ENCODE data around the gene RNF220.

RNF220 gene

DNA sequence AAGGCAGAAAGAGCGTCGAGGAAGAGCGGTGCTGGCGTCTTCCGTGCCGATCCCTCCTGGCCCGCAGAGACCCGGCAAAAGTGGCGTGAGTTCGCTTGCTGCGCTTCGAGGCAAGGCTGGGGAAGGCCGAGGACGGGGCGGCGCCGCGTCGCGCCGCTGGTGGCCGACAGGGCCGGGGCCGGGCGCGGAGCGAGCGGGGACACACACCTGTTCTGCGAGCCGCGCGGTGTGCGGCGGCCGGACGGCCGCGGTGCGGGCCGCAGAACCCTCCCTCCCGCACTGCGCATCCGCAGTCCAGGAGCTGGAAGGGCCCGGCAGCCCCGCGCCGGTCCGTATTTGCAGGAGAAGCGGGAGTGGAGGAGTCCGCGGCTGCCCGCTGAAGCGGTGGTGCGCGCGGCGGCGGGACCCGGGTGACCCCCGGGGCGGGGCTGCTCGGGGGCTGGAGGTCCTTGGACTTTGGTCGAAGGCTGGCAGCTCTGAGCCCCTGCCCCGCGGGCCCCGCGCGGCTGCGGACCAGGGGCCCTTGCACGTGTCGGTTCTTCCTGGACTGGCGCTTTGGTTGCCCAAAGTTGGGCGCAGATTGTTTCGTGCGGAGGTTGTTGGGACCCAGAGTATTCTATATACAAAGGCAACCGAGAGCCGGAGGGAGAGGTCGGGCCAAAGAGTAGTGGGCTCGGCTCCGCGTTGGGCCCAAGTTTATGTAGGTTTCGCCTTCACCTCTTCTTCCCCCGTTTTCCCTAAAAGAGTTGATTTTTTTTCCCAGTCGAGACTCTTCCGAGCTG lies 2.6 kb downstream of the RNF220 start:
- no peak for DNase-seq

DNA sequence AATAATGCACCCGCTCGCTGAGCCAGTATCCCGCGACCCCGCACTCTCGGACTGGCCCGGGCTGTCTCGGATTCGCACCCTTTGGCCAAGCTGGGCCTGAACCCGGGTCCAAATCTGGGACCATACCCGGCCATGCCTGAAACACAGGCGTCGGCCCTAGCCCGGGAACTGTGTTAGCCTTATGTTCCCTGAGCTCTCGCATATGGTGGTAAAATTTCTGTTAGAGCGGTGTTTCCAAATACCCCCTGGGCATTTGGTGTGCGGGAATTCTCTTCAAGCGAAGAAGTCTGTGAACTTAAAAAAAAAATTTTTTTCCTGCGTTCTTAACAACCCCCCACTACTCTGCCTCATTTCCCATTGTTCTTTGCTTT lies 3.1 kb downstream of the RNF220 start:
- DNase-seq, result no peak

DNA sequence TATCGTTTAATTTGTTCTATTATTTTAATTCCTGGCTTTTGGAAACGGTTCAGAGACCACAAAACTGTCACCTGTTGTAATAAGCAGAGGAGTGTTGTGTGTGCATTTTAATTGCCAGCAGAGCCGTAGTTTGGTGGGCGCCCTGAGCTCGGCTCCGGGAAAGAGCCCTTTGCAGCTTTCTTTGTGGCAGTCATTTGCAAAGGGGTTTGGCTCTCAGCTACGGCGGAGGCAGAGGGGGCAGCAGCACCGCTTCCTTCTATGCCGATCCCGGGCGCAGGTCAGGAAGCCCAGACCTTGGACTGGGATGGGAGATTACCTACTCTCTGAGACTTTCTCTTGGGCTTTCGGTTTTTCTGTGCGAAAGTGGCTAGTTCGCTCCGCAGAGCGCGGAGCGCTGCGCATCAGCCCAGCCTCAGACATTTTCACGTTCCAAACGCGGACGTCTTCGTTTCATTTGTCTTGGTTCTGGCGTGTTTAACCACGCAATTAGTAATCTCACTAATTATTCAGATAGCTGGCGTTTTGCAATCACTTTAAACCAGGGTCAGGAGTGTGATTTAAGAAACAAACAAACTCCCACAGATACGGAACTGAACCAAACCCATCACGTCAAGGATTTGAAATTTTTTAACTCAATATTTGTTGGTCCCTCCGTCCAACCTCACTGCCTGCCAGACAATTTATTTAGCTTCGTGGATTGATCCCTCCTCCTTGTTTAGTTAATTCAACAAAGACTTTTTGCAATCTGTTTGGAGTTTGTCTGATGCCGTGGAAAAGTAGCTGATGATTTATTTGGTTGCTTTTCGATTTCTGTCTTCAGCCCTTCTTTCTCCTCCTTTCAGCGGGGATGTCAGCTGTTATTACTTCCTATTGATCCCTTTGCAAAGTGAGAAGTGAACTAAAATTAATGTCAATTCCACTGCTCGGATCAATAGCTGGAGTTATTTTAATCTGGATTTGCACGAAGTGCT lies 3.9 kb downstream of the RNF220 start:
- peak; percentile 34 for DNase-seq

DNA sequence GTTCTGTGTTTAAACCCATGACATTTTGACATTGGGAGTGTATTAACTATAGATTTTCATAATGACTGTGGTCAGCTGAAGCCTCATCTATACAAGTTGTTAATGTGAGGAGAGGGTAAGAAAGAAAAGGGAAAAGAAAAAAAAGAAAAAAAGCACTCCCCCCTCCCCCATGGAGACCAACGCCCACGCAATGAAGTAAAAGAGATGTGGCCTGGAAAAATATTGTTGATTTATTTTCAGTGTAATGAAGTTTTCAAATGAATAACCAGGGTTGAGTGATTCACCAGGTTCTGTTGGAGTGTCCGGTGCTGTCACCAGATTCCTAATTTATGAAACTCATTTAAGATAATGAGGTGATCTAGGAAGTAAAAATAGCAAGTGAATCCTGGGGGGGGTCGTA lies 4.7 kb downstream of the RNF220 start:
- DNase-seq, result no peak

DNA sequence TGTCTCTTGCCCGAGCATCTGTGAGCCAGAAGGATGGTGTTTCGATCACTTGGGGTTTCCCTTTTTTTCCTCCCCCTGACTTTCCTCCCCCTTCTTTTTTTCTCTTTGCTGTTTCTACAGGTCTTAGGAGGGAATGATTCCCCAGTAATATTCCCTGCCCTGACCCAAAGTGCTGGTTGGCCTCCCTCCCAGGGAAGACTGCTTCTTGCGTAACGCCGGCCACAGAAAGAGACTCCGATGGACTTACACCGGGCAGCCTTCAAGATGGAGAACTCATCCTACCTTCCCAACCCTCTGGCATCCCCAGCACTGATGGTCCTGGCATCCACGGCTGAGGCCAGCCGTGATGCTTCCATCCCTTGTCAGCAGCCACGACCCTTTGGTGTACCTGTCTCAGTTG lies 6.8 kb downstream of the RNF220 start:
- no peak for DNase-seq

DNA sequence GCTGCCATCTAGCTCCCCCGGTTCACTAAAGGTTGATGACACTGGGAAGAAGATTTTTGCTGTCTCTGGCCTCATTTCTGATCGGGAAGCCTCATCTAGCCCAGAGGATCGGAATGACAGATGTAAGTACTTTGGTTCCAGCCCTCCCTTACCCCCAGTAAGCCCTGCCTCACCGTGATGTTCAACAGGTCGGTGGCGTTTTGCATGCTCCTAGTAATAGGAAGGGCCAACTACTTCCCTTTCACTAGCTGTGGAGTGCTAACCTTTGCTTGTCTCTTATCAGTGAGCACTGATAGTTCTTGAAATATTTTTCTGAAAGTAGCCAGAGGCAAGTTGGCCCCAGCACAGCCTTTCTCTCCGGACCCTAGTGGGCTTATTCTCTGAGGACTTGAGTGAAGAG lies 7.5 kb downstream of the RNF220 start:
- no peak for DNase-seq

DNA sequence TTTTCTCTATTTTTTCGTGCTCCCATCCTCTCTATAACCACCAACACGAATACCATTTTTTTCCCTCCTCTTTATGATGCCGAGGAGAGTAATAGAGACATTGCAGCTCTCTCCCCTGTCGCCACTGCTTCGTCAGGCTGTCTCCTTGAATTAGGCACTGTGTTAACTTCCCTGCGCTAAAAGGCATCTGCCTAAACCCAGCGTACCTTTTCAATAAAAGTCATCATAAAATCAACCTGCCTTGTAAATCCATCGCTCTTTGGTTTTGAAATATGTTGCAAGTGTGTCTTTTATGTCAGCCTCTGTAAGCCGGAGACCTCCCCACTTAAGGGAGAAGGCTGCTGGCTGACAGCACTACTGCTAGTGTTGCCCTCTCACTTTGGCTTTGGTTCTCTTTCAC lies 8.7 kb downstream of the RNF220 start:
- no peak for DNase-seq

DNA sequence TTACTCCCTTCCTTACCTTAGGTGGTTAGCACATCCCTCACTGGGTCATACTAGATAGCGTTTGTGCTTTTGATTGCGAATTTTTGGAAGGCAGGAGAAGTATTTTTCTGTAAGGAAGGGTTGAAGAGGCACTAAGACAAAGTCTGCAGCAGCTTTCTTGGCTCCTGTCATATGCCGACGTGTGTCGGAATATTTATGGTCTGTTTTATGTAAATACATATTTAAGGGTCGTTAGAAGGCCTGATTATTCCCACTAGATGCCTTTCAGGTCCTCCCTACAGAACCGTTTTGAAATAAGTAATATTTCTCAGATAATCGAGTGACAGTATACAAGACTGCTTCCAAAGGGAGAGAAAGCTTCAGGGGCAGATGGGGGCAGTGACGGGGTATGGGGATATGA lies 10.0 kb downstream of the RNF220 start:
- no peak for DNase-seq

DNA sequence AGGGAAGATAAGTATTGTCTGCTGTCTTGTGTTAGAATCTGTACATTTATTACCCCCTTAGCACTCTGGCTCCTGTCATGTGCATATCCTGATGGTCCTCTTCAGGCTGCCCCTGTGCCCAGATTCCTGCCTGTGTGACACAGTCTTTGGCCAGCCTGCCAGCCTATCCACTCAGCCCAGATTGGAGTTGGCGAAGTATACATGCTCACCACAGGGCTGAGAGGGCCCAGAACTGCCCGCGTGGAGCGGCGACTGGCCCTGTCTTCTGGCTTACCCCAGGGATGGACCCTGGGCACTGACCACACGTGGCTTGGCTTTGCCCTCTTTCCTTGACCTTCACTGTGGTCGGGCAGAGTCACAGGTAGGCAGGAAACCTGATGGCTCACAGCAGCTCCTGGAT lies 11.4 kb downstream of the RNF220 start:
- no peak for DNase-seq

DNA sequence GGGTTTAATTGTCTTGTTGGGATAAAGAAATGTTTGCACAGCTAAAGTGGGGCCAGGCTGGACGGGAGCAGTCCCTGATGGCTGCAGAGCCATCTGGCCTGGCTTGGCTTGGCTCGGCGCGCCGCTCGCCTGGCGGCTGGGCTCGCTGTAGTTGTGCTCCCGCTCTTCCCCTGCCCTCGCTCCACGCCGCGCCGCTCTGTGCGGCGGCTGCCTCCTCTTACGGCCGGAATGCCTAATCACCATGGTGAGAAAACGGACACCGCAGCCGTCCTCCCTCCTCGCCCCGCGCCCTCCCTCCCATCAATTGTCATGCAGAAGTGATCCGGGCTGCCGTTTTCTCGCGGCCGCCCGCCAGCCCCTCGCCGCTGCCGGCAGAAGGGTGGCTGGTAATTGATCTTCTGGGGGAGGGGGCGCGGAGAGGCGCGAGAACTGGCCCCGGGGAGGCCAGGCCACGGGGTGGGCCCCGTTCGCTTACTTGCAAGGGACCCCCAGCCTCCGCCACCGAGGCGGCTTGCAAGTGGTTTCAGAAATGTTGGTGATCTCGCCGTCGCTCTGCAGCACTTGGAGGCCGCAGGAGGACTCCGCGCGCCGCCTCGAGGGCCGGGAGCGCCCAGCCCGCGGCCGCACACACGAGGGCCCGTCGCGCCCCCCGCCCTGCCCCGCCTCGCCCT lies 12.4 kb downstream of the RNF220 start:
- DNase-seq, result peak; percentile 66

DNA sequence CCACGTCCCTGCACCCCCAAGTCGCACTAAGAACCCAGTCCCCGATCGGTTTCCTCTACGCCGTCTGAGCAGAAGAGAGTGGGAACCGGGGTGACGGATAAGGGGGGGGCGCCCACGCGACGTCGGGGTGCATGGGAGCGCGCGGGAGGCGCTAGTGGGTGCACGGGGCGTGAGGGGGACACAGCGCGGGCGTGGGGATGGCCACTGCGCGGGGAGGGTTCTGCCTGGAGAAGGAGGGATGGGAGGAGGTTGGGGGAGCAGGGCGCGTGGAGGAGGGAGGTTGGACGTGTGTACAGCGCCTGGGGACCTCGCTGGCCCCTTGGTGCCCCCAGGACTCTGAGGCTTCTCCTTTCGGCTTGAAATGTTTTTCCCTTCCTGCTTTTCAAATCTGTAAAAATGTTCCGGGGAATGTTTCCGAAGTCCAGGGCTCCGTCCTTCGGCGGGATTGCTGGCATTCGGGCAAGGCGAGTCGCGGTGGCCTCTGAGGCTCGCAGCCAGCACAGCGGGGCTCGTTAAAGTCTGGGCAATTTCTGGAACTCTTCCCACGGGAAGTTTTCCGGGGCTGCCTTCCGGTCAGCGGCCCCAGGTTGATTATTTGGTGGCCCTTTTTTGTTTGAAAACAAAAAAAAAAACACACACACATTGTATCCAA lies 13.1 kb downstream of the RNF220 start:
- DNase-seq, result no peak

DNA sequence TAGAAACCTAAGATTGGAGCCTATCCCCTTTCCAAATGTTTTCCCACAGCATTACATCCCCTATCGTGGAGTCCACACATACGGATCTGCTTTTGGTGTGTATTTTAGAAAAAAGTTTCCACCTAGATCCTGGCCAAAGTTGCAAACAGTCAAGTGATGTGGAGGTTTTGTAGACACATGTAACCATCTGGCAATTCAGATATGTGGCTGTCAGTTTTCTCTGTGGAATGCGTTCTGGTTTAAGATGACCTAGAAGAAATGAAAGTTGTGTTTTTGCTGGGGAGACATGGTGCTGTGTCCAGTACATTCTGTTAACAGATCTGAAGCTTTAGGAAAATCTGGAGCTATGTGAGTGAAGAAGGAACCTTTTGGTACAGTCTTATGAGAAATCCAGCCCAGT lies 14.8 kb downstream of the RNF220 start:
- no peak for DNase-seq

DNA sequence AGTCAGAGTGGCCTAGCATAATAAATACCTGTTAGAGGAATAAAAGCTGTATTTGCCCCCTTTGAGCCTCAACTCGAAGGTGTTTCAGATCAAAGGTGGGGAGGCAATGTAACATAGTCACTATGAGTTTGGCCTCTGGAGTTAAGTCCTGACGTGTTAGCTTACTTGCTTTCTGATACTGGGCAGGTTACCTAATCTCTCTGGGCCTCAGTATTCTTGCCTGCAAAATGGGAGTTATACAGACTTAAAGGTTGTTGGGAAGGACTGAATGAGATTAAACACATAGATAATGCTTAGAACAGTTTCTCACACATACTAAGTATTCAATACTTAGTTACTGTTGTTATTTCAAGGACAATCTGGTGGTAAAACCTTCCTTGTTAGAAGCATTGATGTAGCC lies 15.5 kb downstream of the RNF220 start:
- no peak for DNase-seq

DNA sequence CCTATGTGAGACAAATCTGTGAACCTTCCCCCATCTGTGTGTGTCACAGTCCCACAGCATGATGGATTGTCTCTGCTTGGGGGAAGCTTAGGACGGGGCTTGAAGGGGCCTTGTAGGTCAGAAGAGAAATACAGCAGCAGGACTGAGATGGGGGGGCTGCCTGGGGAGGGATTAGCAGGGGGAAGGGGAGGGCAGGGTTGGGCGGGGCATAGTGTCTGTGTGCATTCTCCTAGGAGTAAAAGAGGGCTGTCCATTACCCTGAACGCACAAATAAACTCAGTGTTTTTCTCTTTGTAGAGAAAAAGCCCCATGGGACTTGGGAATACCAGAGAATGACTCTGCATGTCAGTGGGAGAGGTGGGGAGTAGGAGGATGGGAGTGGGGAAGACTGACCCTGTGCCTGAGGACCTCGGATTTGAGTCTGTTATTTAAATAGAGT lies 16.4 kb downstream of the RNF220 start:
- no peak for DNase-seq

DNA sequence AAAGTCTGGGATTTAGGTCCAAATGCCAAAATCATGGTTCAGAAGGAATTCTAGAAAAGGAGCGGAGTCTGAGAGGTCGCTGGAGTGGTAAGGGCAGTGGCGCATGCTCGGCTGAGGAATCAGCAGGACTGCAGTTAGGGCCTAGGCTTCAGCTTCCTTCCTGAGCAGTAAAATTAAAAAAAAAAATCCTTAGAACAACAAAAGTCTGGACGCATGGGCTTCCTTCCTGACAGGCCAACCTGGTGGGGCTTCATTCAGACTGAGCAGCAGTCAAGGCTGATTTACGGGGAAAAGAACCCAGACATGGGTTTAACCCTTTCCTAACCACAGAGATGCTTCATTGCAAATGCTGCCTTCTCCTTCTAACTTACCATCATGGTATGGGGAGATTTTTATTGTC lies 17.1 kb downstream of the RNF220 start:
- peak; percentile 35 for DNase-seq

DNA sequence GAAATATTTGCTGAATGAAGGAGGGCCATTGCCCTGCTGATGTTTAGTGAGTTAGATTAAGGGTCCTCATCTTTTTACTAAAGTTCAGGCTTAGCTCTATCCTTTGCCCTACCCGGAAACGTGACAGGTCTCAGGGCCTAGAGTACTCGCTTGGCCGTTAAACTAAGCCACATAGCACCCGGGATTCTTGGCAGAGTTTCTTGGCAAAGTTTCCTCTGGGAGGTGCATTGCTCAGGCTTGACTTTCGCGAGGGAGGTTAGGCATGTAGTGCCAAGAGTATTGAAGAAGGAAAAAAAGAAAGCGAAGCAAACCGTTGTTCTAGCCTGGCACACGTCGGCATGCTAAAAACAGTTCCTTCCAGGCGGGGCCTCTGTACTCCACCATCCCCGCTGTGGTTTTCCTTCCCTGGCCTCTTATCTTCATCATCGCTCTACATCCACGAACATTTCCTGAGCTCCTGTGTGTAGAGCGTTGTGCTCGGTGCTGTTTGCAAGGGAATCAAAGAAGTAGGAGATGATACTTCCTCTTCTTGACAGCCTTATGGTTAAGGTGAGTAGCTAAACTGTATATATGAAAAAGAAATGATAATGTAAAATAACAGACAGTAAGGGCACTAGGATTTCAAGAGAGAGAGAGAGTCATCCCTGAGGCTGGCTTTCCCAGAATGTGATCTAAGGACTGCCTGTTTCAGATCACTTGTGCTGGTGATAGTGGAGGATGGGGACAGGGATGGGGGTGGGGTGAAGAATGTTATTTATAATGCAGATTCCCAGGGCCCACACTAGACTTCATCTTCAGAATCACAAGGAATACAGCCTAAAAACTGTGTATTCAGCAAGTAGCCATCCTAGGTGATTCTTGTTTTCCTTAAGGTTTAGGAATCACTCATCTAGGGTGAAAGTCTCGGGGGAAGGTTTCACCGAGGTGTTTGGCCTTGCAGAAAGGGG lies 18.8 kb downstream of the RNF220 start:
- DNase-seq, result peak; percentile 58

DNA sequence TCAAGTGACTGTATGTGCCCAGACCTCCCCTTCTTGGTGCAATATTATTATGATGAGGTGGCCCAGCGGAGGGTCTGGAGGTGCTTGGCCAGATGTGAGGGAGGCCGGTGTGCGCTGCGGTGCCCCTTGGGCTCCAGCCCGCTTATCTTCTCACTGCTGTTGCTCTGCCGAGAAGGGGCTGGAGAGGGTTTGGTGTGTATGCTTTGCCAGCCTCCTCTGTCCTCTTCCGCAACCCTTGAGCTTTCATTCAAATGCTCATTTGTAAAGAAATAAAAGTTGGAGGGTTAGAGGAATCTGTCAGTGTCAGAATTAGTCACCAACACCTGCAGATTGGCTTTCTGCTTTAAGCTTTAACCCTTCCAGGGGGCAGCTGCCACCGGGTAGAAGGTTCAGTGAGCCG lies 19.7 kb downstream of the RNF220 start:
- no peak for DNase-seq

DNA sequence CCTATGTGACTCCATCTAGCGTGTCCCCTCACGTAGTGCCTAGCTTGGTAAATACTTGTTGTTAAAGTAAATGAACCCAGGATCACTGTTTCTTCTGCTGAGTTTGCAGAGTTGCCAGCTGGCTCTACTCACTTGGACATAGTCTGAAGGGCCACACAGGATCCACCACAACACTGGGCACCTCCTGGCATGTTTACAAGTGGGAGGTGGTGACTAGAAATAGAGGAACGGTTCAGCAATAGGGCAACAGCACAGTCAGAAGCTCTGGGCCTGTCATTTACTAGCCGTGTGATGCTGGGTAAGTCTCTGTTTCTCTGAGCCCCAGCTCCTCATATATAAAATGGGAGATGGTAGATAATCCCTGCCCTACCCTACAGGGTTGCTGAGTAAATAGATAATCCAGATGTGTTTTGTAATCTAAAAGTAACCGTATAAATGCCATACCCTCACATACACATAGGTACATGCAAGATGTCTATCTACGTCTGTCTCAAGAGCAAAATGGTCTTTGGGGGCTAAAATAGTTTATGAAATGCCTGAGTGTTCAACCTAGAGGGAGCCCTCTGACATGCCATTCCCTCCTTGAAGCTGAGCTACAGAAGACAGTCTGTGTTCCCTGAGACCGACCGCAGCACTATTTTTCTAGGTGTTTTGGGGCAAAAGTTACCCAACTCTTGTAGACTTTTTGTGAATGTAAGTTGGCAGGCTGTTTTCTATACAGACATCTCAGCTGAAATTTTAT lies 20.5 kb downstream of the RNF220 start:
- no peak for DNase-seq

DNA sequence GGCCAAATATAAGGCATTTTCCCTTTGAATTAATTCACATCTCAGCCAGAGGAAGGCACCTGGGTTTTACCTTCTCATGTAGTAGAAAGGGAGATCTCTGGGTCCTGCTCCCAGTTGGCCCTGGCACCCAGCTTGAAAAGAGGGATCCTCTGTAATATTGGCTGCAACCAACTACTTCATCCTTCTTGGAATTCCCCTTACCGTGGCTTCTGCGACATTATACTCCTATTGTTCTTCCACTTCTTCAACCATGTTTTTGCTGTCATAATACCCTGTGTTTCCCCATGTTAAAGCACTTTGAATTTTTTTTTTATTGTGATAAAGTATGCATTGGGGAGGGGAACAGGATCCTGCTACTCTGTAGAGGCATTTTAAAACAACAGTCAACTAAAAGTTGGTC lies 26.8 kb downstream of the RNF220 start:
- no peak for DNase-seq

DNA sequence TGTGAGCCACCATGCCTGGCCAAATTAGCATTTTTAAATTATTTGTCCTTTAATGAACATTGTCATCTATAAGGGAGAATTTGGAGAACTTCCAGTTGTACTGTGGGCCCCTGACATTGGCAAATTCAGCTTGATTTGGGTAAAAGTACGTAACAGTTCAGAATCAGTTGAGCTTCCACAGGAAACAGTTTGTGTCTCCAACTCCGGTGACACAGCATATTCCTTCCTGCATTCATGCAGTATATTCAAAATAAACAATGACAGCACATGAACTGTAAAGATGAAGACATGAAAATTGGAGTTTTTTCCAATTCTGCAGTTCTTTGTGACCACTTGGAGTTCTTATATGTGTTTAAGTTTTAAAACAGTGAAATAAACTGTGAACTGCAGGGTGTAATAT lies 28.2 kb downstream of the RNF220 start:
- no peak for DNase-seq

All from femur (tissue), 1 donor.